A549 (cell line): ENCODE results near the gene PRKN. TPM values are rescaled to one million over a fixed set of nuclear protein-coding genes. Genes with fewer than 3 reads are reported as not detected.
"Not testable (repeated sequence)": the region's sequence is repeated elsewhere in the genome, so short reads cannot be mapped to it uniquely, and the experiment has no call there.

Source experiments
- ATAC-seq, 2 experiments: fragments of 200-7000 bp in 1 of 2; fragments of >200 bp in 1 of 2; cut with Nextera tagmentation in 1 of 2; cut with Tn5 transposase in 1 of 2; 3 replicates each; pipeline versions ENCODE4 v1.8.0 to v1.9.1; 2018 to 2020; ENCODE audit warnings: mild to moderate bottlenecking in 1 of 2, moderate library complexity in 1 of 2
- CTCF ChIA-PET: fragments of 300-600 bp; sonication (Branson Sonifier 250); formaldehyde crosslinking; extraction: SDS; loops from one replicate; lab custom pipeline; 2021; ENCODE audit warnings: antibody characterized with exemption, inconsistent platforms; lab: Yijun Ruan, JAX
- POLR2A ChIA-PET: fragments of 350-600 bp; formaldehyde crosslinking; extraction: SDS; loops from one replicate; lab custom pipeline; 2021; ENCODE audit warnings: antibody characterized with exemption, inconsistent platforms; lab: Yijun Ruan, JAX
- DNase-seq, 2 experiments: peaks; one replicate each; pipeline versions ENCODE4 v3.0.0 to v3.0.0-alpha.2; 2011 to 2016; ENCODE audit warnings: low read depth in 1 of 2, low spot score in 1 of 2
- FAIRE-seq: peaks from 2 replicates; lab custom pipeline; 2011; peaks lifted over from hg19 to GRCh38; lab: Jason Lieb, UNC
- H3K27ac ChIP-seq, 2 experiments: fragments of >200 bp; sonication (Bioruptor Twin); formaldehyde crosslinking; 3 replicates each; pipeline ENCODE4 v1.5.1; 2016 to 2017
- H3K4me1 ChIP-seq: fragments of >200 bp; sonication (Bioruptor Twin); formaldehyde crosslinking; 3 replicates; pipeline ENCODE4 v1.6.1; 2016
- H3K4me2 ChIP-seq: fragments of >200 bp; sonication (Bioruptor Twin); formaldehyde crosslinking; 3 replicates; pipeline ENCODE4 v1.6.1; 2016
- H3K4me3 ChIP-seq: fragments of >200 bp; sonication (Bioruptor Twin); formaldehyde crosslinking; 3 replicates; pipeline ENCODE4 v1.5.1; 2016
- H3K9me3 ChIP-seq: fragments of >200 bp; sonication (Bioruptor Twin); formaldehyde crosslinking; 3 replicates; pipeline ENCODE4 v1.6.1; 2016
- CHD2 ChIP-seq: fragments of 150-350 bp; IDR thresholded peaks from 2 replicates; pipeline ENCODE4 v1.6.1; 2014; ENCODE audit warnings: low read length; ENCODE audit not compliant: partially characterized antibody
- EHF ChIP-seq: fragments of 250-450 bp; sonication (Bioruptor Pico); IDR thresholded peaks from 2 replicates; pipeline ENCODE4 v1.5.0; 2020; ENCODE audit warnings: mild to moderate bottlenecking
- EHMT2 ChIP-seq: fragments of 200-600 bp; sonication (generic); IDR thresholded peaks from 2 replicates; pipeline ENCODE4 v1.6.1; 2016; ENCODE audit warnings: antibody characterized with exemption, low read depth, mild to moderate bottlenecking, moderate library complexity
- ELK1 ChIP-seq: fragments of 150-350 bp; IDR thresholded peaks from 2 replicates; pipeline ENCODE4 v1.6.1; 2014; ENCODE audit warnings: low read depth, mild to moderate bottlenecking, low read length
- ESRRA ChIP-seq: fragments of 150-350 bp; IDR thresholded peaks from 2 replicates; pipeline ENCODE4 v1.6.1; 2014; ENCODE audit warnings: mild to moderate bottlenecking, low read length, borderline replicate concordance
- HDAC2 ChIP-seq: fragments of 200-600 bp; sonication (generic); IDR thresholded peaks from 2 replicates; pipeline ENCODE4 v1.6.1; 2016
- HOXA7 ChIP-seq: fragments of 250-450 bp; sonication (Bioruptor Pico); IDR thresholded peaks from 2 replicates; pipeline ENCODE4 v1.5.0; 2020; ENCODE audit warnings: mild to moderate bottlenecking, moderate library complexity
- HOXB13 ChIP-seq: fragments of 250-450 bp; sonication (Bioruptor Pico); IDR thresholded peaks from 2 replicates; pipeline ENCODE4 v1.5.0; 2020; ENCODE audit warnings: low read depth, mild to moderate bottlenecking, moderate library complexity
- HOXB5 ChIP-seq: fragments of 250-450 bp; sonication (Bioruptor Pico); IDR thresholded peaks from 2 replicates; pipeline ENCODE4 v1.5.0; 2020; ENCODE audit warnings: mild to moderate bottlenecking, moderate library complexity
- JUN ChIP-seq, 2 experiments: fragments of >200 bp; sonication (Bioruptor Twin); formaldehyde crosslinking; IDR thresholded peaks; 2 replicates in 1 of 2; 3 replicates in 1 of 2; pipeline ENCODE4 v1.6.1; 2016 to 2017
- KDM5A ChIP-seq: fragments of 200-600 bp; sonication (generic); IDR thresholded peaks from 2 replicates; pipeline ENCODE4 v1.6.1; 2016; ENCODE audit warnings: antibody characterized with exemption, mild to moderate bottlenecking
- PHF8 ChIP-seq: fragments of 200-600 bp; sonication (generic); IDR thresholded peaks from 2 replicates; pipeline ENCODE4 v1.6.1; 2016; ENCODE audit warnings: low read depth, mild to moderate bottlenecking, antibody characterized with exemption, moderate library complexity, borderline replicate concordance
- POLR2A ChIP-seq: IDR thresholded peaks from 2 replicates; pipeline ENCODE4 v1.6.1; 2012; ENCODE audit warnings: mild to moderate bottlenecking, low read length
- SMC3 ChIP-seq: fragments of >200 bp; sonication (Bioruptor Twin); formaldehyde crosslinking; IDR thresholded peaks from 3 replicates; pipeline ENCODE4 v1.6.1; 2018; ENCODE audit warnings: inconsistent platforms
- SREBF2 ChIP-seq: fragments of 450-650 bp; IDR thresholded peaks from 2 replicates; pipeline ENCODE4 v1.6.1; 2014; ENCODE audit warnings: mild to moderate bottlenecking, moderate library complexity
- ZC3H11A ChIP-seq: fragments of 450-650 bp; IDR thresholded peaks from 2 replicates; pipeline ENCODE4 v1.6.1; 2014; ENCODE audit warnings: antibody characterized with exemption, mild to moderate bottlenecking
- ZFP36 ChIP-seq: fragments of 450-650 bp; IDR thresholded peaks from 2 replicates; pipeline ENCODE4 v1.6.1; 2014; ENCODE audit warnings: borderline replicate concordance; ENCODE audit not compliant: partially characterized antibody
- WGBS: methylation state at CpG from one replicate; pipeline ENCODE4 v1.1.6; 2017; ENCODE audit errors: missing lambda C conversion rate; 5-methylcytosine and 5-hydroxymethylcytosine counted together
- polyA plus RNA-seq, 4 experiments: library from polyadenylated mRNA; depleted of rRNA in 3 of 4; stranded (reverse); fragments of >200 nt; fragmentation: RNase III in 1 of 4; extraction: RNeasy Plus Mini Kit Qiagen cat#74134 plus additional on column Dnase treatment in 1 of 4; gene quantifications; 2 replicates in 3 of 4; 3 replicates in 1 of 4; pipeline ENCODE4 v1.2.3, GENCODE V29; 2011 to 2017
- TF ChIP-seq, protein P1 (sequence below): fragments of 250-450 bp; sonication (Bioruptor Pico); IDR thresholded peaks from 2 replicates; pipeline ENCODE4 v1.5.0; 2020; ENCODE audit warnings: low read depth, mild to moderate bottlenecking, moderate library complexity
- TF ChIP-seq, protein P2 (sequence below): fragments of 250-450 bp; sonication (Bioruptor Pico); IDR thresholded peaks from 2 replicates; pipeline ENCODE4 v1.5.0; 2021; ENCODE audit warnings: mild to moderate bottlenecking, moderate library complexity, borderline replicate concordance
- TF ChIP-seq, protein P3 (sequence below): fragments of >200 bp; sonication (Bioruptor Twin); formaldehyde crosslinking; IDR thresholded peaks from 3 replicates; pipeline ENCODE4 v1.6.1; 2016
- TF ChIP-seq, protein P4 (sequence below): fragments of >200 bp; sonication (Bioruptor Twin); formaldehyde crosslinking; IDR thresholded peaks from 3 replicates; pipeline ENCODE4 v1.5.1; 2016

Gene PRKN
- polyA plus RNA-seq, 2 of the 4 experiments (the other 2 are of a cell fraction), result 0.36 to 0.39 TPM

DNA sequence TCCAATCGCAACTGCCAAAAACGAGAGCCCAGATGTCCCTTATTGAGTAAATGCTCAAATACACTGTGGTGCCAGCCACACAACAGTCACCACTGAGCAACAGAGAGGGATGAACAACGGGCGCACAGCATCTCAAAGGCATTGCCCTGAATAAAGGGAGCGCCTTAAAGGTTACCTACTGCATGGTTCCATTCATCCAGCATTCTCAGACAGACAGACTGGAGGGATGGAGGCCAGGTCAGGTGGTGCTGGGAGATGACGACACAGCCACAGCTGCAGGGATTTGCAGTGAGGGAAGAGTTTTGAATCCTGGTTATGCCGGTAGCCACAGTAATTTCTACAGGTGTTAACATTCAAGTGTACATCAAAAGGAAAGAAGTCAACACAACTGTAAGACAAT, 838.2 kb downstream of the PRKN start (continued):
- TF ChIP-seq KDM5A (no peak), HDAC2 (no peak), HOXB5 (CRISPR knock-in tag) (no peak)
- TF ChIP-seq, all 56 proteins: peak for 0

- H3K4me1 ChIP-seq, FAIRE-seq, H3K4me2 ChIP-seq, CTCF ChIA-PET, H3K27ac ChIP-seq, DNase-seq, H3K9me3 ChIP-seq, H3K4me3 ChIP-seq, ATAC-seq, POLR2A ChIA-PET: not testable (repeated sequence)
- WGBS, result 85% methylated on average over 9 of the region's 9 CpGs
Observed at GRCh38 chr6:161886545-161886944, 841.0 kb downstream of the PRKN start.

- H3K9me3 ChIP-seq, result no peaks in the 10 kb centered on the region
- TF ChIP-seq JUN (IDR thresholded peaks at IDR 0.05), result no peak
- TF ChIP-seq POLR2A, result no peak
- TF ChIP-seq ZFP36, result no peak
- TF ChIP-seq ZC3H11A, result no peak
- no peak for TF ChIP-seq CHD2
- TF ChIP-seq, protein P1, sequence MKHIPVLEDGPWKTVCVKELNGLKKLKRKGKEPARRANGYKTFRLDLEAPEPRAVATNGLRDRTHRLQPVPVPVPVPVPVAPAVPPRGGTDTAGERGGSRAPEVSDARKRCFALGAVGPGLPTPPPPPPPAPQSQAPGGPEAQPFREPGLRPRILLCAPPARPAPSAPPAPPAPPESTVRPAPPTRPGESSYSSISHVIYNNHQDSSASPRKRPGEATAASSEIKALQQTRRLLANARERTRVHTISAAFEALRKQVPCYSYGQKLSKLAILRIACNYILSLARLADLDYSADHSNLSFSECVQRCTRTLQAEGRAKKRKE (CRISPR knock-in tag), result no peak
- TF ChIP-seq HOXA7 (CRISPR knock-in tag), result no peak
- no peak for TF ChIP-seq HOXB13
- no peak for FAIRE-seq
- H3K4me2 ChIP-seq, result no peak overlapping the region
- 25% methylated on average over 2 of the region's 2 CpGs for WGBS
- H3K4me1 ChIP-seq, result no peaks in the 10 kb centered on the region
- ChIA-PET CTCF (no interaction called here), POLR2A (no interaction called here)
- ATAC-seq, result no peak
- no peak overlapping the region for H3K4me3 ChIP-seq
- H3K27ac ChIP-seq, result no peak overlapping the region
- DNase-seq, result no peak
Observed at GRCh38 chr6:161884782-161885181, 842.8 kb downstream of the PRKN start.

DNA sequence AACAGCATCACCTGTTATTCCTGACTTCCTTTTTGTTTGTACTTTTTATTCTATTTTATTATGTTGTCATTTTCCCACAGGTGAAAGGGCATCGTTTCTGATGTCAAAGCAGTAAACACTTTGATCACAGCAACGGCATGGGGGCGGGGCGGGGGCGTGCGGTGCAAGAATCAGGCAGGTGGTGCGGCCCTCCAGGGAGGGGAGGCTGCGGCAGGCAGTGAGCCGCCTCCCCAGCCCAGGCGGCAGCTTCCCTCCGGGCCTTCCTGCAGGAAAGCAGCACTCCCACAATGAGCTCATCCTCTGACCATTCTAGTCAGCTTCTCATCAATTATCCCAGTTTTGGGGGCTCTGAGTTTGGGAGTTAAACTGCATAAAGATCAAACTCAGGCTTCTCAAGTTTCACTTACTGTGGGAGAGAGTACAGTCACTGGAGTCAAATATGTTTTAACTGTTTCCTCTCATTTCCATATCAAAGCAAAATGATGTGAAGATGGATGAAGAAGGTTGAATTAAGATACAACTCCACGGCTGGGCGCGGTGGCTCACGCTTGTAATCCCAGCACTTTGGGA, 845.3 kb downstream of the PRKN start:
- H3K4me2 ChIP-seq, result no peak overlapping the region
- no peaks in the 10 kb centered on the region for H3K9me3 ChIP-seq
- TF ChIP-seq, protein P2, sequence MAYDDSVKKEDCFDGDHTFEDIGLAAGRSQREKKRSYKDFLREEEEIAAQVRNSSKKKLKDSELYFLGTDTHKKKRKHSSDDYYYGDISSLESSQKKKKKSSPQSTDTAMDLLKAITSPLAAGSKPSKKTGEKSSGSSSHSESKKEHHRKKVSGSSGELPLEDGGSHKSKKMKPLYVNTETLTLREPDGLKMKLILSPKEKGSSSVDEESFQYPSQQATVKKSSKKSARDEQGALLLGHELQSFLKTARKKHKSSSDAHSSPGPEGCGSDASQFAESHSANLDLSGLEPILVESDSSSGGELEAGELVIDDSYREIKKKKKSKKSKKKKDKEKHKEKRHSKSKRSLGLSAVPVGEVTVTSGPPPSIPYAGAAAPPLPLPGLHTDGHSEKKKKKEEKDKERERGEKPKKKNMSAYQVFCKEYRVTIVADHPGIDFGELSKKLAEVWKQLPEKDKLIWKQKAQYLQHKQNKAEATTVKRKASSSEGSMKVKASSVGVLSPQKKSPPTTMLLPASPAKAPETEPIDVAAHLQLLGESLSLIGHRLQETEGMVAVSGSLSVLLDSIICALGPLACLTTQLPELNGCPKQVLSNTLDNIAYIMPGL (CRISPR knock-in tag), result no peak
- H3K4me1 ChIP-seq, result no peaks in the 10 kb centered on the region
- DNase-seq (no peak), ATAC-seq (no peak), FAIRE-seq (no peak)
- H3K27ac ChIP-seq, result no peak overlapping the region
- H3K4me3 ChIP-seq, result no peak overlapping the region
- ChIA-PET CTCF (no interaction called here), POLR2A (no interaction called here)
- 71% methylated on average over 13 of the region's 15 CpGs for WGBS

- no peak overlapping the region for H3K27ac ChIP-seq
- ATAC-seq (no peak), FAIRE-seq (no peak), DNase-seq (no peak)
- no peaks in the 10 kb centered on the region for H3K9me3 ChIP-seq
- POLR2A ChIA-PET, result no interaction called here
- H3K4me3 ChIP-seq, result no peak overlapping the region
- no peaks in the 10 kb centered on the region for H3K4me1 ChIP-seq
- H3K4me2 ChIP-seq, result no peak overlapping the region
- 69% methylated on average over 2 of the region's 2 CpGs for WGBS
- CTCF ChIA-PET, result no interaction called here
- TF ChIP-seq ELK1 (no peak), PHF8 (no peak), SMC3 (no peak), HOXB13 (no peak), CHD2 (no peak), ESRRA (no peak), SREBF2 (no peak), HDAC2 (no peak), EHMT2 (no peak), EHF (CRISPR knock-in tag) (no peak)
- TF ChIP-seq, protein P1 (CRISPR knock-in tag), result no peak
- TF ChIP-seq, protein P3, sequence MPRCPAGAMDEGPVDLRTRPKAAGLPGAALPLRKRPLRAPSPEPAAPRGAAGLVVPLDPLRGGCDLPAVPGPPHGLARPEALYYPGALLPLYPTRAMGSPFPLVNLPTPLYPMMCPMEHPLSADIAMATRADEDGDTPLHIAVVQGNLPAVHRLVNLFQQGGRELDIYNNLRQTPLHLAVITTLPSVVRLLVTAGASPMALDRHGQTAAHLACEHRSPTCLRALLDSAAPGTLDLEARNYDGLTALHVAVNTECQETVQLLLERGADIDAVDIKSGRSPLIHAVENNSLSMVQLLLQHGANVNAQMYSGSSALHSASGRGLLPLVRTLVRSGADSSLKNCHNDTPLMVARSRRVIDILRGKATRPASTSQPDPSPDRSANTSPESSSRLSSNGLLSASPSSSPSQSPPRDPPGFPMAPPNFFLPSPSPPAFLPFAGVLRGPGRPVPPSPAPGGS, result no peak
- TF ChIP-seq, protein P4, sequence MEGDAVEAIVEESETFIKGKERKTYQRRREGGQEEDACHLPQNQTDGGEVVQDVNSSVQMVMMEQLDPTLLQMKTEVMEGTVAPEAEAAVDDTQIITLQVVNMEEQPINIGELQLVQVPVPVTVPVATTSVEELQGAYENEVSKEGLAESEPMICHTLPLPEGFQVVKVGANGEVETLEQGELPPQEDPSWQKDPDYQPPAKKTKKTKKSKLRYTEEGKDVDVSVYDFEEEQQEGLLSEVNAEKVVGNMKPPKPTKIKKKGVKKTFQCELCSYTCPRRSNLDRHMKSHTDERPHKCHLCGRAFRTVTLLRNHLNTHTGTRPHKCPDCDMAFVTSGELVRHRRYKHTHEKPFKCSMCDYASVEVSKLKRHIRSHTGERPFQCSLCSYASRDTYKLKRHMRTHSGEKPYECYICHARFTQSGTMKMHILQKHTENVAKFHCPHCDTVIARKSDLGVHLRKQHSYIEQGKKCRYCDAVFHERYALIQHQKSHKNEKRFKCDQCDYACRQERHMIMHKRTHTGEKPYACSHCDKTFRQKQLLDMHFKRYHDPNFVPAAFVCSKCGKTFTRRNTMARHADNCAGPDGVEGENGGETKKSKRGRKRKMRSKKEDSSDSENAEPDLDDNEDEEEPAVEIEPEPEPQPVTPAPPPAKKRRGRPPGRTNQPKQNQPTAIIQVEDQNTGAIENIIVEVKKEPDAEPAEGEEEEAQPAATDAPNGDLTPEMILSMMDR, result no peak
Observed at GRCh38 chr6:161880056-161880455, 847.5 kb downstream of the PRKN start.
